GM23248 (cell line): ENCODE measurements around the gene CDH4. TPM values are rescaled to one million over a fixed set of nuclear protein-coding genes. Genes with fewer than 3 reads are reported as not detected.

Source experiments
- DNase-seq: peaks from one replicate; pipeline ENCODE4 v3.0.0-alpha.2; 2015
- H2AFZ ChIP-seq: fragments of 200-600 bp; sonication (generic); 2 replicates; pipeline ENCODE4 v1.6.1; 2016; ENCODE audit warnings: antibody characterized with exemption
- H3F3A ChIP-seq: fragments of 200-600 bp; sonication (generic); 2 replicates; pipeline ENCODE4 v1.6.1; 2016; ENCODE audit warnings: mild to moderate bottlenecking, antibody characterized with exemption, mixed run types; ENCODE audit not compliant: insufficient read depth
- H3K27ac ChIP-seq: fragments of 200-600 bp; sonication (generic); 2 replicates; pipeline ENCODE4 v1.5.1; 2016; ENCODE audit warnings: mild to moderate bottlenecking
- H3K27me3 ChIP-seq: fragments of 200-600 bp; sonication (generic); replicated peaks from 2 replicates; pipeline ENCODE4 v1.6.1; 2016; ENCODE audit warnings: mild to moderate bottlenecking; ENCODE audit not compliant: insufficient read depth
- H3K36me3 ChIP-seq: fragments of 200-600 bp; sonication (generic); 2 replicates; pipeline ENCODE4 v1.6.1; 2016; ENCODE audit warnings: low read depth, mild to moderate bottlenecking
- H3K4me1 ChIP-seq: fragments of 200-600 bp; sonication (generic); 2 replicates; pipeline ENCODE4 v1.6.1; 2016; ENCODE audit warnings: mild to moderate bottlenecking; ENCODE audit not compliant: insufficient read depth
- H3K4me2 ChIP-seq: fragments of 200-600 bp; sonication (generic); one replicate; pipeline ENCODE4 v1.6.1; 2016; ENCODE audit warnings: mild to moderate bottlenecking; ENCODE audit not compliant: unreplicated experiment
- H3K4me3 ChIP-seq: fragments of 200-600 bp; sonication (generic); 2 replicates; pipeline ENCODE4 v1.5.1; 2016; ENCODE audit warnings: mild to moderate bottlenecking
- H3K79me2 ChIP-seq: fragments of 200-600 bp; sonication (generic); 2 replicates; pipeline ENCODE4 v1.6.1; 2016; ENCODE audit warnings: mild to moderate bottlenecking; ENCODE audit not compliant: insufficient read depth
- H3K9ac ChIP-seq: fragments of 200-600 bp; sonication (generic); 2 replicates; pipeline ENCODE4 v1.6.1; 2016; ENCODE audit warnings: mild to moderate bottlenecking
- H3K9me2 ChIP-seq: fragments of 200-600 bp; sonication (generic); 2 replicates; pipeline ENCODE4 v1.6.1; 2016; ENCODE audit warnings: mixed run types, mild to moderate bottlenecking, moderate library complexity; ENCODE audit not compliant: insufficient read depth
- H3K9me3 ChIP-seq: fragments of 200-600 bp; sonication (generic); one replicate; pipeline ENCODE4 v1.6.1; 2017; ENCODE audit warnings: low read depth
- H4K20me1 ChIP-seq: fragments of 200-600 bp; sonication (generic); 2 replicates; pipeline ENCODE4 v1.6.0; 2016; ENCODE audit not compliant: insufficient read depth
- EZH2 ChIP-seq: fragments of 200-600 bp; sonication (generic); IDR thresholded peaks from 2 replicates; pipeline ENCODE4 v1.6.1; 2018; ENCODE audit warnings: antibody characterized with exemption, mild to moderate bottlenecking; ENCODE audit not compliant: insufficient read depth, poor library complexity, severe bottlenecking
- EZH2phosphoT487 ChIP-seq: fragments of 200-600 bp; sonication (generic); IDR thresholded peaks from 2 replicates; pipeline ENCODE4 v1.6.1; 2018; ENCODE audit warnings: antibody characterized with exemption, moderate library complexity, mild to moderate bottlenecking, low read depth; ENCODE audit not compliant: insufficient read depth
- WGBS, 2 experiments: methylation state at CpG; one replicate each; pipeline ENCODE4 v1.1.6; 2015 to 2017; ENCODE audit warnings: low lambda C conversion rate in 2 of 2, low coverage in 1 of 2; ENCODE audit errors: missing lambda C conversion rate in 2 of 2; 5-methylcytosine and 5-hydroxymethylcytosine counted together
- in situ Hi-C: fragments of 300-500 bp; cut with MboI; formaldehyde crosslinking; loops from 2 replicates; pipeline ENCODE4 v1.15.0; 2020
- polyA plus RNA-seq: library from polyadenylated mRNA; unstranded; fragments of >200 nt; fragmentation: Nextera tagmentation; extraction: Ambion mirVana; gene quantifications from 2 replicates; pipeline ENCODE4 v1.2.1, GENCODE V29; 2016
- total RNA-seq: library from RNA; depleted of rRNA; stranded (reverse); fragments of >200 nt; shearing (Covaris generic); gene quantifications from 2 replicates; pipeline ENCODE4 v1.2.3, GENCODE V29; 2014

The CDH4 gene
- total and polyA plus RNA-seq, 2 experiments from 2014 or later = 1.1 to 3.9 TPM

GRCh38 chr20:61285152-61285645 lies 33.1 kb downstream of the CDH4 start:
- DNase-seq = no peak
- Histone ChIP-seq H3K27me3 (no peaks in the 10 kb centered on the region), H3K4me2 (no peak overlapping the region), H3K4me3 (no peak overlapping the region), H3K9ac (no peak overlapping the region), H3F3A (no peaks in the 10 kb centered on the region), H4K20me1 (no peaks in the 10 kb centered on the region), H3K9me2 (no peaks in the 10 kb centered on the region), H3K4me1 (no peaks in the 10 kb centered on the region), H3K9me3 (no peaks in the 10 kb centered on the region), H3K79me2 (no peaks in the 10 kb centered on the region), H3K36me3 (no peaks in the 10 kb centered on the region), H3K27ac (no peak overlapping the region), H2AFZ (no peak overlapping the region)
- TF ChIP-seq EZH2phosphoT487 = no peak
- no peak for TF ChIP-seq EZH2
- in situ Hi-C loops = no loop called here
- 49 to 60% methylated on average over 15 of the region's 15 CpGs for WGBS, 2 experiments

- Histone ChIP-seq H3K27me3 (no peaks in the 10 kb centered on the region), H3K36me3 (no peaks in the 10 kb centered on the region), H3F3A (no peaks in the 10 kb centered on the region), H3K9ac (no peak overlapping the region), H3K9me3 (no peaks in the 10 kb centered on the region), H4K20me1 (no peaks in the 10 kb centered on the region), H3K4me3 (no peak overlapping the region), H3K4me1 (no peaks in the 10 kb centered on the region), H2AFZ (no peak overlapping the region), H3K4me2 (no peak overlapping the region), H3K27ac (no peak overlapping the region), H3K79me2 (no peaks in the 10 kb centered on the region), H3K9me2 (no peaks in the 10 kb centered on the region)
- no peak for TF ChIP-seq EZH2phosphoT487
- TF ChIP-seq EZH2 = no peak
- no peak for DNase-seq
- in situ Hi-C loops = no loop called here
- WGBS, 2 experiments = 59 to 62% methylated on average over 8 of the region's 8 CpGs
These were observed 33.6 kb downstream of the CDH4 start for GRCh38 chr20:61285691-61286090.

GRCh38 chr20:61287583-61288275 lies 35.7 kb downstream of the CDH4 start:
- no peaks in the 10 kb centered on the region for H3K79me2 ChIP-seq
- no peaks in the 10 kb centered on the region for H3K27me3 ChIP-seq
- H3K27ac ChIP-seq = no peak overlapping the region
- no peaks in the 10 kb centered on the region for H3K4me1 ChIP-seq
- no peak for DNase-seq
- in situ Hi-C loops = no loop called here
- H3K4me3 ChIP-seq = no peak overlapping the region
- no peaks in the 10 kb centered on the region for H3K9me3 ChIP-seq
- H3K36me3 ChIP-seq = no peaks in the 10 kb centered on the region
- no peaks in the 10 kb centered on the region for H4K20me1 ChIP-seq
- H3K4me2 ChIP-seq = no peak overlapping the region
- H3F3A ChIP-seq = no peaks in the 10 kb centered on the region
- H3K9me2 ChIP-seq = no peaks in the 10 kb centered on the region
- no peak overlapping the region for H3K9ac ChIP-seq
- WGBS, 2 experiments = 37 to 42% methylated on average over 15 of the region's 15 CpGs
- no peak overlapping the region for H2AFZ ChIP-seq
- TF ChIP-seq EZH2phosphoT487 = no peak
- TF ChIP-seq EZH2 = no peak

GRCh38 chr20:61288331-61288784 lies 36.3 kb downstream of the CDH4 start:
- no peaks in the 10 kb centered on the region for H3K9me3 ChIP-seq
- no peak for DNase-seq
- H3K4me3 ChIP-seq = no peak overlapping the region
- in situ Hi-C loops = no loop called here
- H3K27me3 ChIP-seq = no peaks in the 10 kb centered on the region
- no peak overlapping the region for H2AFZ ChIP-seq
- no peaks in the 10 kb centered on the region for H3K36me3 ChIP-seq
- no peaks in the 10 kb centered on the region for H4K20me1 ChIP-seq
- no peak for TF ChIP-seq EZH2
- no peak for TF ChIP-seq EZH2phosphoT487
- 73 to 78% methylated on average over 17 of the region's 17 CpGs for WGBS, 2 experiments
- H3K9me2 ChIP-seq = no peaks in the 10 kb centered on the region
- no peaks in the 10 kb centered on the region for H3F3A ChIP-seq
- no peaks in the 10 kb centered on the region for H3K79me2 ChIP-seq
- H3K9ac ChIP-seq = no peak overlapping the region
- no peaks in the 10 kb centered on the region for H3K4me1 ChIP-seq
- no peak overlapping the region for H3K27ac ChIP-seq
- H3K4me2 ChIP-seq = no peak overlapping the region
